SU-DHL-6 (cell line): ENCODE data around the gene RNF214.

ENCODE experiments used
- H2AFZ ChIP-seq: fragments of 200-600 bp; sonication (generic); 2 replicates; pipeline ENCODE4 v1.6.1; 2014; ENCODE audit warnings: low read depth, mild to moderate bottlenecking, moderate library complexity, mixed read lengths, antibody characterized with exemption, low read length; ENCODE audit not compliant: severe bottlenecking
- H3F3A ChIP-seq: fragments of 200-600 bp; shearing (Covaris generic); 2 replicates; pipeline ENCODE4 v1.6.0; 2016; ENCODE audit warnings: antibody characterized with exemption, mild to moderate bottlenecking; ENCODE audit not compliant: insufficient read depth
- H3K27ac ChIP-seq: fragments of 200-600 bp; sonication (generic); 2 replicates; pipeline ENCODE4 v1.5.1; 2016; ENCODE audit warnings: low read depth, mild to moderate bottlenecking, low read length, moderate library complexity, mixed read lengths
- H3K27me3 ChIP-seq: fragments of 200-600 bp; sonication (generic), shearing (Covaris generic); 2 replicates; pipeline ENCODE4 v1.6.0; 2014; ENCODE audit warnings: mild to moderate bottlenecking, low read length
- H3K36me3 ChIP-seq: fragments of 200-600 bp; sonication (generic); 2 replicates; pipeline ENCODE4 v1.6.1; 2014; ENCODE audit warnings: mild to moderate bottlenecking, low read length, mixed read lengths
- H3K4me2 ChIP-seq: fragments of 300-600, 200-600 bp; shearing (Covaris generic), sonication (generic); 2 replicates; pipeline ENCODE4 v1.6.0; 2014; ENCODE audit warnings: low read length, low read depth, mild to moderate bottlenecking; ENCODE audit not compliant: poor library complexity, severe bottlenecking
- H3K4me3 ChIP-seq: fragments of 200-600 bp; sonication (generic); 2 replicates; pipeline ENCODE4 v1.5.1; 2014; ENCODE audit warnings: antibody characterized with exemption, low read length, mild to moderate bottlenecking, mixed read lengths; ENCODE audit not compliant: insufficient read depth, poor library complexity, severe bottlenecking
- H3K79me2 ChIP-seq: fragments of 200-600 bp; sonication (generic); 2 replicates; pipeline ENCODE4 v1.6.1; 2014; ENCODE audit warnings: mild to moderate bottlenecking, low read length, moderate library complexity; ENCODE audit not compliant: insufficient read depth
- H3K9ac ChIP-seq: fragments of 200-600 bp; sonication (generic); 2 replicates; pipeline ENCODE4 v1.7.0; 2014; ENCODE audit warnings: mild to moderate bottlenecking, low read length
- H3K9me2 ChIP-seq: fragments of 200-600 bp; sonication (generic); replicated peaks from 2 replicates; pipeline ENCODE4 v1.6.1; 2014; ENCODE audit warnings: low read length; ENCODE audit not compliant: insufficient read depth
- H3K9me3 ChIP-seq: fragments of 200-600 bp; sonication (generic); 2 replicates; pipeline ENCODE4 v1.6.1; 2014; ENCODE audit warnings: low read length, mixed read lengths; ENCODE audit not compliant: insufficient read depth
- H4K20me1 ChIP-seq: fragments of 200-600 bp; sonication (generic); 2 replicates; pipeline ENCODE4 v1.6.1; 2014; ENCODE audit warnings: low read depth, mild to moderate bottlenecking, antibody characterized with exemption, low read length, moderate library complexity, mixed read lengths
- CTCF ChIP-seq: fragments of 200-600 bp; sonication (generic); IDR thresholded peaks from one replicate; pipeline ENCODE4 v1.5.1; 2017; ENCODE audit warnings: antibody characterized with exemption, mild to moderate bottlenecking, low read length, moderate library complexity; ENCODE audit not compliant: insufficient read depth, poor library complexity, severe bottlenecking
- EZH2phosphoT487 ChIP-seq: fragments of 200-600 bp; sonication (generic), shearing (Covaris generic); conservative IDR thresholded peaks from 2 replicates; pipeline ENCODE4 v1.6.1; 2018; ENCODE audit warnings: mild to moderate bottlenecking, antibody characterized with exemption, low read length, moderate library complexity, mixed read lengths

The RNF214 gene

GRCh38 chr11:117225553-117226170 is 6.8 kb upstream of the RNF214 start:
- TF ChIP-seq EZH2phosphoT487 = no peak
- no peak for TF ChIP-seq CTCF
- Histone ChIP-seq H3K36me3 (no peaks in the 10 kb centered on the region), H3K4me3 (no peak overlapping the region), H3K9me2 (no peaks in the 10 kb centered on the region), H3K27ac (no peak overlapping the region), H3K9me3 (no peaks in the 10 kb centered on the region), H3K79me2 (peaks cover 7% of the 10 kb centered on the region), H3F3A (0 out of 2 replicates have a peak, but pooled peaks cover 3% of the 10 kb centered on the region), H3K27me3 (no peaks in the 10 kb centered on the region), H3K4me2 (no peak overlapping the region), H4K20me1 (no peaks in the 10 kb centered on the region), H3K9ac (no peak overlapping the region), H2AFZ (no peak overlapping the region)

- Histone ChIP-seq H4K20me1 (no peaks in the 10 kb centered on the region), H3K27me3 (no peaks in the 10 kb centered on the region), H3K36me3 (no peaks in the 10 kb centered on the region), H3K4me2 (no peak overlapping the region), H2AFZ (no peak overlapping the region), H3K9me3 (no peaks in the 10 kb centered on the region), H3K9me2 (no peaks in the 10 kb centered on the region), H3K4me3 (no peak overlapping the region), H3K9ac (no peak overlapping the region), H3F3A (0 out of 2 replicates have a peak, but pooled peaks cover 11% of the 10 kb centered on the region), H3K79me2 (peaks cover 17% of the 10 kb centered on the region), H3K27ac (no peak overlapping the region)
- TF ChIP-seq EZH2phosphoT487 (no peak), CTCF (peak; percentile 63)
Observed at GRCh38 chr11:117226388-117227385, 5.8 kb upstream of the RNF214 start.

- no peaks in the 10 kb centered on the region for H3K9me2 ChIP-seq
- H3K27me3 ChIP-seq = no peaks in the 10 kb centered on the region
- H2AFZ ChIP-seq = no peak overlapping the region
- no peak overlapping the region for H3K4me2 ChIP-seq
- no peak overlapping the region for H3K9ac ChIP-seq
- no peaks in the 10 kb centered on the region for H3K9me3 ChIP-seq
- no peak overlapping the region for H3K4me3 ChIP-seq
- H3K36me3 ChIP-seq = no peaks in the 10 kb centered on the region
- H3K79me2 ChIP-seq = peaks cover 22% of the 10 kb centered on the region
- no peak overlapping the region for H3K27ac ChIP-seq
- H3F3A ChIP-seq = 0 out of 2 replicates have a peak, but pooled peaks cover 11% of the 10 kb centered on the region
- no peak for TF ChIP-seq CTCF
- TF ChIP-seq EZH2phosphoT487 = no peak
- no peaks in the 10 kb centered on the region for H4K20me1 ChIP-seq
Observed at GRCh38 chr11:117228091-117228490, 4.4 kb upstream of the RNF214 start.
